ENCODE measurements around the gene CCL14. TPM values are rescaled to one million over a fixed set of nuclear protein-coding genes. Genes with fewer than 3 reads are reported as not detected.
A peak's percentile ranks its signal among the peaks of the same experiment; 100 is the strongest.
"Not testable (repeated sequence)": the region's sequence is repeated elsewhere in the genome, so short reads cannot be mapped to it uniquely, and the experiment has no call there.

Gene CCL14
- total and polyA plus RNA-seq, 2 donors from 2014 or later: 14.2 to 134 TPM

- intact Hi-C loops (cut with DNase I): no loop called here
- FAIRE-seq: no peak
- DNase-seq: no peak
- no peaks in the 10 kb centered on the region for H3K27me3 ChIP-seq (ENCODE audit: control insufficient read depth, insufficient read depth, low read length)
- peaks cover 0 to 2% (median 0%) of the 10 kb centered on the region in 3 donors for H3K9me3 ChIP-seq (ENCODE audit: control insufficient read depth in 2 of 3, insufficient read depth in 1 of 3, low read length in 3 of 3)
- no peaks in the 10 kb centered on the region for H3K36me3 ChIP-seq (ENCODE audit: control insufficient read depth in 2 of 3, insufficient read depth in 3 of 3, low read length in 3 of 3)
- no peak for TF ChIP-seq CTCF (IDR thresholded peaks at IDR 0.05; ENCODE audit: borderline replicate concordance, extremely low read depth, insufficient read depth)
- peaks cover 0 to 6% (median 3%) of the 10 kb centered on the region in 3 donors for H3K4me1 ChIP-seq (ENCODE audit: control insufficient read depth in 2 of 3, insufficient read depth in 2 of 3, low read depth in 1 of 3, low read length in 3 of 3)
- H3K9ac ChIP-seq (ENCODE audit: low read length in 3 of 3): no peak overlapping the region
- H3K27ac ChIP-seq (ENCODE audit: low read depth in 2 of 2, low read length in 2 of 2): no peak overlapping the region
- H3K4me3 ChIP-seq (ENCODE audit: low read length in 3 of 3): no peak overlapping the region
These were observed 11.6 kb upstream of the CCL14 start for GRCh38 chr17:35998018-35998545.

- H3K36me3 ChIP-seq (ENCODE audit: control insufficient read depth in 2 of 3, insufficient read depth in 3 of 3, low read length in 3 of 3); H3K4me1 ChIP-seq (ENCODE audit: control insufficient read depth in 2 of 3, insufficient read depth in 2 of 3, low read depth in 1 of 3, low read length in 3 of 3); H3K9ac ChIP-seq (ENCODE audit: low read length in 3 of 3); intact Hi-C loops (cut with DNase I); H3K9me3 ChIP-seq (ENCODE audit: control insufficient read depth in 2 of 3, insufficient read depth in 1 of 3, low read length in 3 of 3); H3K4me3 ChIP-seq (ENCODE audit: low read length in 3 of 3); DNase-seq; FAIRE-seq; H3K27ac ChIP-seq (ENCODE audit: low read depth in 2 of 2, low read length in 2 of 2); H3K27me3 ChIP-seq (ENCODE audit: control insufficient read depth, insufficient read depth, low read length): not testable (repeated sequence)
These were observed 8.8 kb upstream of the CCL14 start for GRCh38 chr17:35995346-35995745.

- Histone ChIP-seq H3K4me3 (ENCODE audit: low read length in 3 of 3) (no peak overlapping the region), H3K9me3 (ENCODE audit: control insufficient read depth in 2 of 3, insufficient read depth in 1 of 3, low read length in 3 of 3) (peaks cover 0 to 2% (median 0%) of the 10 kb centered on the region in 3 donors), H3K9ac (ENCODE audit: low read length in 3 of 3) (no peak overlapping the region), H3K4me1 (ENCODE audit: control insufficient read depth in 2 of 3, insufficient read depth in 2 of 3, low read depth in 1 of 3, low read length in 3 of 3) (peaks cover 0 to 2% (median 0%) of the 10 kb centered on the region in 3 donors), H3K27me3 (ENCODE audit: control insufficient read depth, insufficient read depth, low read length) (no peaks in the 10 kb centered on the region), H3K27ac (ENCODE audit: low read depth in 2 of 2, low read length in 2 of 2) (no peak overlapping the region), H3K36me3 (ENCODE audit: control insufficient read depth in 2 of 3, insufficient read depth in 3 of 3, low read length in 3 of 3) (no peaks in the 10 kb centered on the region)
- no peak for FAIRE-seq
- peak in 1 of 5 donors; percentile 15 for DNase-seq
- no peak for TF ChIP-seq CTCF (IDR thresholded peaks at IDR 0.05; ENCODE audit: borderline replicate concordance, extremely low read depth, insufficient read depth)
- intact Hi-C loops (cut with DNase I): no loop called here
These were observed 4.5 kb upstream of the CCL14 start for GRCh38 chr17:35991075-35991474.

- Histone ChIP-seq H3K36me3 (ENCODE audit: control insufficient read depth in 2 of 3, insufficient read depth in 3 of 3, low read length in 3 of 3) (no peaks in the 10 kb centered on the region), H3K4me1 (ENCODE audit: control insufficient read depth in 2 of 3, insufficient read depth in 2 of 3, low read depth in 1 of 3, low read length in 3 of 3) (peaks cover 0 to 2% (median 0%) of the 10 kb centered on the region in 3 donors), H3K4me3 (ENCODE audit: low read length in 3 of 3) (no peak overlapping the region), H3K9ac (ENCODE audit: low read length in 3 of 3) (no peak overlapping the region), H3K9me3 (ENCODE audit: control insufficient read depth in 2 of 3, insufficient read depth in 1 of 3, low read length in 3 of 3) (no peaks in the 10 kb centered on the region), H3K27ac (ENCODE audit: low read depth in 2 of 2, low read length in 2 of 2) (no peak overlapping the region), H3K27me3 (ENCODE audit: control insufficient read depth, insufficient read depth, low read length) (no peaks in the 10 kb centered on the region)
- FAIRE-seq (no peak), DNase-seq (peak in 1 of 5 donors; percentile 22)
- intact Hi-C loops (cut with DNase I): no loop called here
- TF ChIP-seq CTCF (IDR thresholded peaks at IDR 0.05; ENCODE audit: borderline replicate concordance, extremely low read depth, insufficient read depth): no peak
These were observed 1.6 kb upstream of the CCL14 start for GRCh38 chr17:35988164-35988563.
